GM23338 (cell line): ENCODE data around the gene TEX36. TPM values are rescaled to one million over a fixed set of nuclear protein-coding genes. Genes with fewer than 3 reads are reported as not detected.

Source experiments
- ATAC-seq: fragments of 200-7000 bp; cut with Tn5 transposase; 3 replicates; pipeline ENCODE4 v1.9.1; 2020
- DNase-seq: peaks from one replicate; pipeline ENCODE4 v3.0.0-alpha.2; 2015; ENCODE audit warnings: low spot score
- H2AFZ ChIP-seq: fragments of 200-600 bp; sonication (generic); 2 replicates; pipeline ENCODE4 v1.8.0; 2016; ENCODE audit warnings: antibody characterized with exemption, mild to moderate bottlenecking, moderate library complexity
- H3F3A ChIP-seq: fragments of 200-600 bp; sonication (generic); replicated peaks from 2 replicates; pipeline ENCODE4 v1.8.0; 2017; ENCODE audit warnings: antibody characterized with exemption, mixed run types, low read depth
- H3K27ac ChIP-seq: fragments of 200-600 bp; sonication (generic); 2 replicates; pipeline ENCODE4 v1.6.1; 2016; ENCODE audit warnings: low read depth
- H3K27me3 ChIP-seq: fragments of 200-600 bp; sonication (generic); 2 replicates; pipeline ENCODE4 v1.8.0; 2016; ENCODE audit warnings: mild to moderate bottlenecking, mixed run types, moderate library complexity; ENCODE audit not compliant: insufficient read depth
- H3K36me3 ChIP-seq: fragments of 200-600 bp; sonication (generic); 2 replicates; pipeline ENCODE4 v1.8.0; 2016; ENCODE audit warnings: mild to moderate bottlenecking; ENCODE audit not compliant: insufficient read depth
- H3K4me1 ChIP-seq: fragments of 200-600 bp; sonication (generic); 2 replicates; pipeline ENCODE4 v1.8.0; 2016; ENCODE audit warnings: mild to moderate bottlenecking, moderate library complexity; ENCODE audit not compliant: insufficient read depth
- H3K4me2 ChIP-seq: fragments of 200-600 bp; sonication (generic); 2 replicates; pipeline ENCODE4 v1.7.1; 2017; ENCODE audit warnings: mixed run types
- H3K4me3 ChIP-seq: fragments of 200-600 bp; sonication (generic); 2 replicates; pipeline ENCODE4 v1.6.1; 2016; ENCODE audit warnings: mixed run types
- H3K79me2 ChIP-seq: fragments of 200-600 bp; sonication (generic); replicated peaks from 2 replicates; pipeline ENCODE4 v1.8.0; 2017; ENCODE audit warnings: mild to moderate bottlenecking; ENCODE audit not compliant: insufficient read depth
- H3K9me2 ChIP-seq: fragments of 200-600 bp; sonication (generic); 2 replicates; pipeline ENCODE4 v1.8.0; 2017; ENCODE audit not compliant: insufficient read depth
- H4K20me1 ChIP-seq: fragments of 200-600 bp; sonication (generic); replicated peaks from 2 replicates; pipeline ENCODE4 v1.8.0; 2017; ENCODE audit warnings: mild to moderate bottlenecking; ENCODE audit not compliant: insufficient read depth
- H3K27ac Mint-ChIP-seq: 2 replicates; pipeline ENCODE4 v1.8.0; 2020; ENCODE audit warnings: inconsistent platforms, mild to moderate bottlenecking, moderate library complexity, mixed read lengths
- H3K27me3 Mint-ChIP-seq: 3 replicates; pipeline ENCODE4 v1.8.0; 2022; ENCODE audit warnings: low read depth, mild to moderate bottlenecking, moderate library complexity, mixed read lengths, inconsistent platforms; ENCODE audit not compliant: insufficient read depth, poor library complexity
- H3K36me3 Mint-ChIP-seq: 3 replicates; pipeline ENCODE4 v1.8.0; 2021; ENCODE audit warnings: low read depth, mild to moderate bottlenecking, inconsistent platforms, moderate library complexity, mixed read lengths
- H3K4me1 Mint-ChIP-seq: 3 replicates; pipeline ENCODE4 v1.8.0; 2020; ENCODE audit warnings: mild to moderate bottlenecking, inconsistent platforms, mixed read lengths
- H3K4me3 Mint-ChIP-seq: 3 replicates; pipeline ENCODE4 v1.8.0; 2021; ENCODE audit warnings: moderate library complexity, mild to moderate bottlenecking, inconsistent platforms, mixed read lengths
- H3K9me3 Mint-ChIP-seq: 3 replicates; pipeline ENCODE4 v1.8.0; 2020; ENCODE audit warnings: moderate library complexity, mild to moderate bottlenecking, inconsistent platforms, mixed read lengths
- CREB1 ChIP-seq: fragments of 250-450 bp; sonication (Bioruptor Pico); IDR thresholded peaks from 2 replicates; pipeline ENCODE4 v1.5.0; 2020; ENCODE audit warnings: low read depth, mild to moderate bottlenecking, moderate library complexity
- CTCF ChIP-seq, 2 experiments: fragments of 200-600 bp in 1 of 2; sonication (generic) in 1 of 2; conservative IDR thresholded peaks; 2 replicates each; pipeline versions ENCODE4 v1.5.1 to v1.6.1; 2016 to 2017; ENCODE audit warnings: antibody characterized with exemption in 2 of 2, low read depth in 2 of 2, mild to moderate bottlenecking in 2 of 2, moderate library complexity in 1 of 2
- JUNB ChIP-seq: IDR thresholded peaks from one replicate; pipeline ENCODE4 v1.6.1; 2016; ENCODE audit warnings: antibody characterized with exemption; ENCODE audit not compliant: unreplicated experiment
- NANOG ChIP-seq: IDR thresholded peaks from 2 replicates; pipeline ENCODE4 v1.6.1; 2016; ENCODE audit warnings: antibody characterized with exemption, borderline replicate concordance
- POLR2AphosphoS5 ChIP-seq: IDR thresholded peaks from 2 replicates; pipeline ENCODE4 v1.6.1; 2016; ENCODE audit warnings: antibody characterized with exemption, low read depth
- REST ChIP-seq: IDR thresholded peaks from one replicate; pipeline ENCODE4 v1.6.1; 2018; ENCODE audit warnings: antibody characterized with exemption; ENCODE audit not compliant: unreplicated experiment
- STAT1 ChIP-seq: IDR thresholded peaks from one replicate; pipeline ENCODE4 v1.6.1; 2016; ENCODE audit warnings: antibody characterized with exemption; ENCODE audit not compliant: unreplicated experiment
- ZNF114 ChIP-seq: fragments of 250-450 bp; sonication (Bioruptor Pico); IDR thresholded peaks from 2 replicates; pipeline ENCODE4 v1.5.0; 2020; ENCODE audit warnings: mild to moderate bottlenecking, moderate library complexity
- ZNF331 ChIP-seq: fragments of 250-450 bp; sonication (Bioruptor Pico); IDR thresholded peaks from 2 replicates; pipeline ENCODE4 v1.5.0; 2020; ENCODE audit warnings: low read depth, mild to moderate bottlenecking, moderate library complexity
- polyA plus RNA-seq: library from polyadenylated mRNA; unstranded; fragments of >200 nt; fragmentation: Nextera tagmentation; extraction: Ambion mirVana; gene quantifications from 2 replicates; pipeline ENCODE4 v1.2.1, GENCODE V29; 2016
- total RNA-seq: library from RNA; depleted of rRNA; stranded (reverse); fragments of >200 nt; shearing (Covaris generic); gene quantifications from 2 replicates; pipeline ENCODE4 v1.2.3, GENCODE V29; 2014
- TF ChIP-seq, protein P1 (sequence below): fragments of 250-450 bp; sonication (Bioruptor Pico); IDR thresholded peaks from 2 replicates; pipeline ENCODE4 v1.5.0; 2020; ENCODE audit warnings: mild to moderate bottlenecking, moderate library complexity
- TF ChIP-seq, protein P2 (sequence below): IDR thresholded peaks from 2 replicates; pipeline ENCODE4 v1.6.1; 2016; ENCODE audit warnings: antibody characterized with exemption

Gene TEX36
- total and polyA plus RNA-seq, 2 experiments from 2014 or later: not detected

- H3K27me3 Mint-ChIP-seq: no peaks in the 10 kb centered on the region
- no peak overlapping the region for H3K4me3 Mint-ChIP-seq
- Histone ChIP-seq H4K20me1 (no peaks in the 10 kb centered on the region), H3K4me2 (no peak overlapping the region), H3K4me1 (no peaks in the 10 kb centered on the region), H3F3A (no peaks in the 10 kb centered on the region), H3K79me2 (no peaks in the 10 kb centered on the region), H3K4me3 (no peak overlapping the region), H3K27ac (peak overlapping the region; percentile 32; the same call in 1 of the 2 replicates), H3K36me3 (no peaks in the 10 kb centered on the region), H2AFZ (peak overlapping the region; percentile 52), H3K9me2 (0 out of 2 replicates have a peak, but pooled peaks cover 3% of the 10 kb centered on the region), H3K27me3 (no peaks in the 10 kb centered on the region)
- no peak for DNase-seq
- no peaks in the 10 kb centered on the region for H3K9me3 Mint-ChIP-seq
- TF ChIP-seq, protein P1, sequence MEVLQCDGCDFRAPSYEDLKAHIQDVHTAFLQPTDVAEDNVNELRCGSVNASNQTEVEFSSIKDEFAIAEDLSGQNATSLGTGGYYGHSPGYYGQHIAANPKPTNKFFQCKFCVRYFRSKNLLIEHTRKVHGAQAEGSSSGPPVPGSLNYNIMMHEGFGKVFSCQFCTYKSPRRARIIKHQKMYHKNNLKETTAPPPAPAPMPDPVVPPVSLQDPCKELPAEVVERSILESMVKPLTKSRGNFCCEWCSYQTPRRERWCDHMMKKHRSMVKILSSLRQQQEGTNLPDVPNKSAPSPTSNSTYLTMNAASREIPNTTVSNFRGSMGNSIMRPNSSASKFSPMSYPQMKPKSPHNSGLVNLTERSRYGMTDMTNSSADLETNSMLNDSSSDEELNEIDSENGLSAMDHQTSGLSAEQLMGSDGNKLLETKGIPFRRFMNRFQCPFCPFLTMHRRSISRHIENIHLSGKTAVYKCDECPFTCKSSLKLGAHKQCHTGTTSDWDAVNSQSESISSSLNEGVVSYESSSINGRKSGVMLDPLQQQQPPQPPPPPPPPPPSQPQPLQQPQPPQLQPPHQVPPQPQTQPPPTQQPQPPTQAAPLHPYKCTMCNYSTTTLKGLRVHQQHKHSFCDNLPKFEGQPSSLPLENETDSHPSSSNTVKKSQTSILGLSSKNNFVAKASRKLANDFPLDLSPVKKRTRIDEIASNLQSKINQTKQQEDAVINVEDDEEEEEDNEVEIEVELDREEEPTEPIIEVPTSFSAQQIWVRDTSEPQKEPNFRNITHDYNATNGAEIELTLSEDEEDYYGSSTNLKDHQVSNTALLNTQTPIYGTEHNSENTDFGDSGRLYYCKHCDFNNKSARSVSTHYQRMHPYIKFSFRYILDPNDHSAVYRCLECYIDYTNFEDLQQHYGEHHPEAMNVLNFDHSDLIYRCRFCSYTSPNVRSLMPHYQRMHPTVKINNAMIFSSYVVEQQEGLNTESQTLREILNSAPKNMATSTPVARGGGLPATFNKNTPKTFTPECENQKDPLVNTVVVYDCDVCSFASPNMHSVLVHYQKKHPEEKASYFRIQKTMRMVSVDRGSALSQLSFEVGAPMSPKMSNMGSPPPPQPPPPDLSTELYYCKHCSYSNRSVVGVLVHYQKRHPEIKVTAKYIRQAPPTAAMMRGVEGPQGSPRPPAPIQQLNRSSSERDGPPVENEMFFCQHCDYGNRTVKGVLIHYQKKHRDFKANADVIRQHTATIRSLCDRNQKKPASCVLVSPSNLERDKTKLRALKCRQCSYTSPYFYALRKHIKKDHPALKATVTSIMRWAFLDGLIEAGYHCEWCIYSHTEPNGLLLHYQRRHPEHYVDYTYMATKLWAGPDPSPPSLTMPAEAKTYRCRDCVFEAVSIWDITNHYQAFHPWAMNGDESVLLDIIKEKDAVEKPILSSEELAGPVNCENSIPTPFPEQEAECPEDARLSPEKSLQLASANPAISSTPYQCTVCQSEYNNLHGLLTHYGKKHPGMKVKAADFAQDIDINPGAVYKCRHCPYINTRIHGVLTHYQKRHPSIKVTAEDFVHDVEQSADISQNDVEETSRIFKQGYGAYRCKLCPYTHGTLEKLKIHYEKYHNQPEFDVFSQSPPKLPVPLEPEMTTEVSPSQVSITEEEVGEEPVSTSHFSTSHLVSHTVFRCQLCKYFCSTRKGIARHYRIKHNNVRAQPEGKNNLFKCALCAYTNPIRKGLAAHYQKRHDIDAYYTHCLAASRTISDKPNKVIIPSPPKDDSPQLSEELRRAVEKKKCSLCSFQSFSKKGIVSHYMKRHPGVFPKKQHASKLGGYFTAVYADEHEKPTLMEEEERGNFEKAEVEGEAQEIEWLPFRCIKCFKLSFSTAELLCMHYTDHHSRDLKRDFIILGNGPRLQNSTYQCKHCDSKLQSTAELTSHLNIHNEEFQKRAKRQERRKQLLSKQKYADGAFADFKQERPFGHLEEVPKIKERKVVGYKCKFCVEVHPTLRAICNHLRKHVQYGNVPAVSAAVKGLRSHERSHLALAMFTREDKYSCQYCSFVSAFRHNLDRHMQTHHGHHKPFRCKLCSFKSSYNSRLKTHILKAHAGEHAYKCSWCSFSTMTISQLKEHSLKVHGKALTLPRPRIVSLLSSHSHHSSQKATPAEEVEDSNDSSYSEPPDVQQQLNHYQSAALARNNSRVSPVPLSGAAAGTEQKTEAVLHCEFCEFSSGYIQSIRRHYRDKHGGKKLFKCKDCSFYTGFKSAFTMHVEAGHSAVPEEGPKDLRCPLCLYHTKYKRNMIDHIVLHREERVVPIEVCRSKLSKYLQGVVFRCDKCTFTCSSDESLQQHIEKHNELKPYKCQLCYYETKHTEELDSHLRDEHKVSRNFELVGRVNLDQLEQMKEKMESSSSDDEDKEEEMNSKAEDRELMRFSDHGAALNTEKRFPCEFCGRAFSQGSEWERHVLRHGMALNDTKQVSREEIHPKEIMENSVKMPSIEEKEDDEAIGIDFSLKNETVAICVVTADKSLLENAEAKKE: no peak
- TF ChIP-seq STAT1 (no peak), ZNF114 (CRISPR knock-in tag) (no peak), ZNF331 (CRISPR knock-in tag) (no peak), CTCF (conservative IDR thresholded peaks at IDR 0.05; ENCODE audit: low read depth in 2 of 2) (no peak), REST (no peak), NANOG (no peak), JUNB (no peak), POLR2AphosphoS5 (no peak), CREB1 (CRISPR knock-in tag) (no peak)
- TF ChIP-seq, protein P2, sequence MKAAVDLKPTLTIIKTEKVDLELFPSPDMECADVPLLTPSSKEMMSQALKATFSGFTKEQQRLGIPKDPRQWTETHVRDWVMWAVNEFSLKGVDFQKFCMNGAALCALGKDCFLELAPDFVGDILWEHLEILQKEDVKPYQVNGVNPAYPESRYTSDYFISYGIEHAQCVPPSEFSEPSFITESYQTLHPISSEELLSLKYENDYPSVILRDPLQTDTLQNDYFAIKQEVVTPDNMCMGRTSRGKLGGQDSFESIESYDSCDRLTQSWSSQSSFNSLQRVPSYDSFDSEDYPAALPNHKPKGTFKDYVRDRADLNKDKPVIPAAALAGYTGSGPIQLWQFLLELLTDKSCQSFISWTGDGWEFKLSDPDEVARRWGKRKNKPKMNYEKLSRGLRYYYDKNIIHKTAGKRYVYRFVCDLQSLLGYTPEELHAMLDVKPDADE: no peak
- no peak for ATAC-seq
- no peak overlapping the region for H3K27ac Mint-ChIP-seq
- peaks cover 3% of the 10 kb centered on the region; the same call in 1 of the 3 replicates for H3K4me1 Mint-ChIP-seq
- no peaks in the 10 kb centered on the region for H3K36me3 Mint-ChIP-seq
These were observed 9.9 kb upstream of the TEX36 start for GRCh38 chr10:125692601-125693523.
